Measurements from ENCODE around the gene COL25A1.

GRCh38 chr4:109206620-109207019, 95.8 kb downstream of the COL25A1 start:
- TF ChIP-seq CTCF (IDR thresholded peaks at IDR 0.05; ENCODE audit: insufficient read depth, low read depth, low read length) (no peak), EZH2 (IDR thresholded peaks at IDR 0.05; ENCODE audit: insufficient read depth, low read length) (no peak)

Measured in astrocyte (in vitro differentiated cells and primary cell).